ENCODE data around the gene TNK1. TPM values are rescaled to one million over a fixed set of nuclear protein-coding genes. Genes with fewer than 3 reads are reported as not detected.

TNK1 gene
- total RNA-seq, 2 experiments from 2014 or later = 6.8 to 6.9 TPM

GRCh38 chr17:7391307-7391706 is 10.4 kb downstream of the TNK1 start:
- Mint-ChIP-seq H3K4me3 (no peak overlapping the region), H3K4me1 (ENCODE audit: low read depth) (peaks cover 27% of the 10 kb centered on the region), H3K36me3 (ENCODE audit: low read depth) (peaks cover 32% of the 10 kb centered on the region), H3K27ac (peak overlapping the region; percentile 10), H3K9me3 (no peaks in the 10 kb centered on the region), H3K27me3 (no peaks in the 10 kb centered on the region)
- no peak for DNase-seq
- no peak for ATAC-seq
- ChIA-PET CTCF (no interaction called here), POLR2A (interaction anchor here (1.2 kb wide), 2 partner anchors 12 to 37 kb away, joined by 3 read pairs; partner anchors contain the start of gene TMEM256)
- intact Hi-C loops (cut with micrococcal nuclease) = no loop called here
- TF ChIP-seq CTCF (IDR thresholded peaks at IDR 0.05) = no peak

GRCh38 chr17:7392696-7393612 is 12.1 kb downstream of the TNK1 start:
- DNase-seq (no peak), ATAC-seq (no peak)
- H3K27me3 Mint-ChIP-seq = no peaks in the 10 kb centered on the region
- H3K36me3 Mint-ChIP-seq (ENCODE audit: low read depth) = peaks cover 32% of the 10 kb centered on the region
- TF ChIP-seq CTCF (IDR thresholded peaks at IDR 0.05) = no peak
- H3K27ac Mint-ChIP-seq = peak overlapping the region; percentile 63
- POLR2A ChIA-PET = interaction anchor here (0.9 to 2.5 kb wide), 3 partner anchors 8 to 91 kb away, joined by 3 to 11 read pairs (median 4); partner anchors contain the start of genes POLR2A and TMEM256
- peak overlapping the region; percentile 97 for H3K4me3 Mint-ChIP-seq
- intact Hi-C loops (cut with micrococcal nuclease) = no loop called here
- no peaks in the 10 kb centered on the region for H3K9me3 Mint-ChIP-seq
- H3K4me1 Mint-ChIP-seq (ENCODE audit: low read depth) = peaks cover 27% of the 10 kb centered on the region
- CTCF ChIA-PET = interaction anchor here (1.2 to 2.4 kb wide), 4 partner anchors 9 to 168 kb away, joined by 3 to 9 read pairs (median 6); partner anchors contain the start of gene SENP3

- peak; percentile 74 for DNase-seq
- TF ChIP-seq CTCF (IDR thresholded peaks at IDR 0.05) = no peak
- peak overlapping the region; percentile 90 for H3K27ac Mint-ChIP-seq
- H3K4me1 Mint-ChIP-seq (ENCODE audit: low read depth) = peaks cover 27% of the 10 kb centered on the region
- POLR2A ChIA-PET = interaction anchor here (0.9 to 2.5 kb wide), 5 partner anchors 9 to 92 kb away, joined by 3 to 11 read pairs (median 4); partner anchors contain the start of genes CHRNB1, POLR2A and TMEM256
- CTCF ChIA-PET = interaction anchor here (1.1 to 2.4 kb wide), 5 partner anchors 10 to 167 kb away, joined by 3 to 9 read pairs (median 7); partner anchors contain the start of genes SENP3 and TMEM256
- peaks cover 32% of the 10 kb centered on the region for H3K36me3 Mint-ChIP-seq (ENCODE audit: low read depth)
- no peaks in the 10 kb centered on the region for H3K27me3 Mint-ChIP-seq
- H3K4me3 Mint-ChIP-seq = peak overlapping the region; percentile 97
- intact Hi-C loops (cut with micrococcal nuclease) = no loop called here
- H3K9me3 Mint-ChIP-seq = no peaks in the 10 kb centered on the region
- ATAC-seq = peak; percentile 63
Observed at GRCh38 chr17:7393613-7394451, 12.9 kb downstream of the TNK1 start.

- CTCF ChIA-PET = interaction anchor here (1.1 to 2.4 kb wide), 4 partner anchors 9 to 166 kb away, joined by 3 to 7 read pairs (median 6); partner anchors contain the start of genes SENP3 and TMEM256
- POLR2A ChIA-PET = interaction anchor here (0.9 to 2.5 kb wide), 7 partner anchors 9 to 91 kb away, joined by 3 to 11 read pairs (median 4); partner anchors contain the start of genes CHRNB1, POLR2A and TMEM256
- Mint-ChIP-seq H3K9me3 (no peaks in the 10 kb centered on the region), H3K4me3 (peak within 1 kb of the TSS; percentile 97), H3K4me1 (ENCODE audit: low read depth) (peaks cover 27% of the 10 kb centered on the region), H3K27ac (peak within 1 kb of the TSS; percentile 96), H3K36me3 (ENCODE audit: low read depth) (peaks cover 28% of the 10 kb centered on the region), H3K27me3 (no peaks in the 10 kb centered on the region)
- DNase-seq (peak; percentile 83), ATAC-seq (peak; percentile 89)
- intact Hi-C loops (cut with micrococcal nuclease) = no loop called here
- no peak for TF ChIP-seq CTCF (IDR thresholded peaks at IDR 0.05)
Observed at GRCh38 chr17:7394452-7395191, 13.7 kb downstream of the TNK1 start, which contains the start of gene PLSCR3. PLSCR3 (minus strand) TSS chr17:7394525; CDS start chr17:7394110, 415 bp downstream.

Data from activated CD8-positive, alpha-beta T cell treated with anti-CD3 and anti-CD28 coated beads for 36 hours (primary cell).